Activated CD8-positive, alpha-beta T cell treated with anti-CD3 and anti-CD28 coated beads, Interleukin-2, amount 10 ng/mL, durations not matched to agents 7 days and 5 days (primary cell): ENCODE measurements around the gene ARHGAP26. TPM values are rescaled to one million over a fixed set of nuclear protein-coding genes. Genes with fewer than 3 reads are reported as not detected.

Experiments used
- ATAC-seq: fragments of 150-1000 bp; cut with Tn5 transposase; one replicate; pipeline ENCODE4 v1.10.0; 2021; ENCODE audit warnings: moderate library complexity
- CTCF ChIA-PET: fragments of 350-600 bp; sonication (Branson Sonifier 250); formaldehyde crosslinking; loops from one replicate; lab custom pipeline; 2021; ENCODE audit warnings: antibody characterized with exemption; lab: Charles Lee
- POLR2A ChIA-PET: fragments of 350-600 bp; sonication (Branson Sonifier 250); formaldehyde crosslinking; loops from one replicate; lab custom pipeline; 2021; ENCODE audit warnings: antibody characterized with exemption; lab: Charles Lee
- DNase-seq: peaks from one replicate; pipeline ENCODE4 v3.0.0-alpha.2; 2020
- H3K27ac Mint-ChIP-seq: one replicate; pipeline ENCODE4 v1.8.0; 2021; ENCODE audit warnings: mild to moderate bottlenecking, mixed read lengths
- H3K27me3 Mint-ChIP-seq: one replicate; pipeline ENCODE4 v1.8.0; 2021; ENCODE audit warnings: low read depth, mixed read lengths
- H3K36me3 Mint-ChIP-seq: one replicate; pipeline ENCODE4 v1.8.0; 2021; ENCODE audit warnings: low read depth, mixed read lengths
- H3K4me1 Mint-ChIP-seq: one replicate; pipeline ENCODE4 v1.8.0; 2021; ENCODE audit warnings: low read depth, mixed read lengths
- H3K4me3 Mint-ChIP-seq: one replicate; pipeline ENCODE4 v1.8.0; 2021; ENCODE audit warnings: mild to moderate bottlenecking, mixed read lengths
- H3K9me3 Mint-ChIP-seq: one replicate; pipeline ENCODE4 v1.8.0; 2022; ENCODE audit warnings: mixed read lengths; ENCODE audit not compliant: insufficient read depth
- total RNA-seq, 2 experiments: library from RNA; stranded (reverse); gene quantifications; one replicate each; pipeline ENCODE4 v1.2.3, GENCODE V29; 2021

ARHGAP26 gene
- total RNA-seq, 2 experiments from 2014 or later = 25.4 to 30.3 TPM

GRCh38 chr5:143025376-143025775 is 255.2 kb downstream of the ARHGAP26 start:
- POLR2A ChIA-PET = interaction anchor here (0.6 kb wide), 1 partner anchor 108 kb away, joined by 3 read pairs; no protein-coding TSS in a partner anchor
- H3K27ac Mint-ChIP-seq = no peak overlapping the region

GRCh38 chr5:143025971-143026370 is 255.8 kb downstream of the ARHGAP26 start:
- DNase-seq (no peak), ATAC-seq (no peak)
- Mint-ChIP-seq H3K36me3 (peaks cover 16% of the 10 kb centered on the region), H3K9me3 (no peaks in the 10 kb centered on the region), H3K27ac (no peak overlapping the region), H3K27me3 (no peaks in the 10 kb centered on the region), H3K4me3 (no peak overlapping the region), H3K4me1 (peaks cover 50% of the 10 kb centered on the region)
- POLR2A ChIA-PET = interaction anchor here (0.6 kb wide), 1 partner anchor 107 kb away, joined by 3 read pairs; no protein-coding TSS in a partner anchor
- CTCF ChIA-PET = interaction anchor here (1.3 to 3.4 kb wide), 3 partner anchors 12 to 278 kb away, joined by 3 to 25 read pairs (median 4); no protein-coding TSS in a partner anchor

More at GRCh38 chr5:143025376-143025775, 255.2 kb downstream of the ARHGAP26 start:
- Mint-ChIP-seq H3K9me3 (no peaks in the 10 kb centered on the region), H3K36me3 (peaks cover 14% of the 10 kb centered on the region), H3K27me3 (no peaks in the 10 kb centered on the region), H3K4me1 (peaks cover 45% of the 10 kb centered on the region), H3K4me3 (no peak overlapping the region)
- DNase-seq (no peak), ATAC-seq (no peak)
- CTCF ChIA-PET = interaction anchor here (1.3 to 3.4 kb wide), 3 partner anchors 12 to 277 kb away, joined by 3 to 25 read pairs (median 4); no protein-coding TSS in a partner anchor

- no peak overlapping the region for H3K27ac Mint-ChIP-seq
- no peaks in the 10 kb centered on the region for H3K9me3 Mint-ChIP-seq
- DNase-seq (no peak), ATAC-seq (no peak)
- POLR2A ChIA-PET = no interaction called here
- peaks cover 17% of the 10 kb centered on the region for H3K36me3 Mint-ChIP-seq
- H3K4me1 Mint-ChIP-seq = peaks cover 53% of the 10 kb centered on the region
- no peaks in the 10 kb centered on the region for H3K27me3 Mint-ChIP-seq
- no peak overlapping the region for H3K4me3 Mint-ChIP-seq
- CTCF ChIA-PET = interaction anchor here (1.7 to 3.4 kb wide), 2 partner anchors 24 to 278 kb away, joined by 4 to 25 read pairs; no protein-coding TSS in a partner anchor
Measured at GRCh38 chr5:143026380-143026779, 256.2 kb downstream of the ARHGAP26 start.

GRCh38 chr5:143029293-143029692 is 259.1 kb downstream of the ARHGAP26 start:
- POLR2A ChIA-PET = interaction anchor here (0.6 kb wide), 1 partner anchor 374 kb away, joined by 3 read pairs; the partner anchor contains the start of gene NR3C1
- ATAC-seq = peak; percentile 51
- Mint-ChIP-seq H3K4me1 (peaks cover 45% of the 10 kb centered on the region), H3K36me3 (peaks cover 24% of the 10 kb centered on the region), H3K27ac (peak overlapping the region; percentile 40), H3K27me3 (no peaks in the 10 kb centered on the region), H3K4me3 (no peak overlapping the region), H3K9me3 (no peaks in the 10 kb centered on the region)
- CTCF ChIA-PET = interaction anchor here (1.5 kb wide), 1 partner anchor 27 kb away, joined by 9 read pairs; no protein-coding TSS in a partner anchor
- peak; percentile 46 for DNase-seq

- peaks cover 26% of the 10 kb centered on the region for H3K36me3 Mint-ChIP-seq
- ATAC-seq = peak; percentile 54
- H3K4me1 Mint-ChIP-seq = peaks cover 40% of the 10 kb centered on the region
- ChIA-PET CTCF (interaction anchor here (0.6 to 1.5 kb wide), 7 partner anchors 9 to 466 kb away, joined by 3 to 9 read pairs (median 3); partner anchors contain the start of gene NR3C1), POLR2A (no interaction called here)
- no peak overlapping the region for H3K4me3 Mint-ChIP-seq
- no peaks in the 10 kb centered on the region for H3K27me3 Mint-ChIP-seq
- H3K27ac Mint-ChIP-seq = peak overlapping the region; percentile 10
- no peaks in the 10 kb centered on the region for H3K9me3 Mint-ChIP-seq
- DNase-seq = no peak
Measured at GRCh38 chr5:143030349-143030748, 260.2 kb downstream of the ARHGAP26 start.

GRCh38 chr5:143031781-143032580 is 261.8 kb downstream of the ARHGAP26 start:
- Mint-ChIP-seq H3K4me3 (no peak overlapping the region), H3K4me1 (peaks cover 42% of the 10 kb centered on the region), H3K27me3 (no peaks in the 10 kb centered on the region), H3K27ac (no peak overlapping the region), H3K36me3 (peaks cover 29% of the 10 kb centered on the region), H3K9me3 (no peaks in the 10 kb centered on the region)
- ATAC-seq (no peak), DNase-seq (no peak)
- ChIA-PET CTCF (no interaction called here), POLR2A (no interaction called here)

GRCh38 chr5:143032581-143032836 is 262.3 kb downstream of the ARHGAP26 start:
- DNase-seq (no peak), ATAC-seq (no peak)
- ChIA-PET POLR2A (no interaction called here), CTCF (no interaction called here)
- Mint-ChIP-seq H3K27me3 (no peaks in the 10 kb centered on the region), H3K4me1 (peaks cover 45% of the 10 kb centered on the region), H3K9me3 (no peaks in the 10 kb centered on the region), H3K4me3 (no peak overlapping the region), H3K36me3 (peaks cover 29% of the 10 kb centered on the region), H3K27ac (no peak overlapping the region)

GRCh38 chr5:143033535-143034250 is 263.5 kb downstream of the ARHGAP26 start:
- ChIA-PET CTCF (no interaction called here), POLR2A (no interaction called here)
- DNase-seq (no peak), ATAC-seq (no peak)
- Mint-ChIP-seq H3K36me3 (peaks cover 29% of the 10 kb centered on the region), H3K27ac (no peak overlapping the region), H3K4me1 (peaks cover 49% of the 10 kb centered on the region), H3K27me3 (no peaks in the 10 kb centered on the region), H3K4me3 (no peak overlapping the region), H3K9me3 (no peaks in the 10 kb centered on the region)

- H3K4me3 Mint-ChIP-seq = no peak overlapping the region
- ATAC-seq (no peak), DNase-seq (no peak)
- no peaks in the 10 kb centered on the region for H3K27me3 Mint-ChIP-seq
- peaks cover 33% of the 10 kb centered on the region for H3K36me3 Mint-ChIP-seq
- H3K4me1 Mint-ChIP-seq = peaks cover 32% of the 10 kb centered on the region
- no peaks in the 10 kb centered on the region for H3K9me3 Mint-ChIP-seq
- H3K27ac Mint-ChIP-seq = no peak overlapping the region
- ChIA-PET POLR2A (interaction anchor here (0.6 kb wide), 1 partner anchor 17 kb away, joined by 3 read pairs; no protein-coding TSS in a partner anchor), CTCF (interaction anchor here (1.0 kb wide), 1 partner anchor 12 kb away, joined by 4 read pairs; no protein-coding TSS in a partner anchor)
Measured at GRCh38 chr5:143036146-143036927, 266.2 kb downstream of the ARHGAP26 start.

- H3K36me3 Mint-ChIP-seq = peaks cover 37% of the 10 kb centered on the region
- H3K9me3 Mint-ChIP-seq = no peaks in the 10 kb centered on the region
- H3K4me1 Mint-ChIP-seq = peaks cover 27% of the 10 kb centered on the region
- ATAC-seq (no peak), DNase-seq (no peak)
- POLR2A ChIA-PET = interaction anchor here (0.6 kb wide), 1 partner anchor 16 kb away, joined by 3 read pairs; no protein-coding TSS in a partner anchor
- no peak overlapping the region for H3K4me3 Mint-ChIP-seq
- CTCF ChIA-PET = interaction anchor here (0.7 to 1.6 kb wide), 3 partner anchors 13 to 185 kb away, joined by 3 to 4 read pairs (median 4); no protein-coding TSS in a partner anchor
- H3K27me3 Mint-ChIP-seq = no peaks in the 10 kb centered on the region
- no peak overlapping the region for H3K27ac Mint-ChIP-seq
Measured at GRCh38 chr5:143037071-143037470, 266.9 kb downstream of the ARHGAP26 start.

GRCh38 chr5:143037708-143038107 is 267.5 kb downstream of the ARHGAP26 start:
- Mint-ChIP-seq H3K9me3 (no peaks in the 10 kb centered on the region), H3K36me3 (peaks cover 38% of the 10 kb centered on the region), H3K4me1 (peaks cover 25% of the 10 kb centered on the region), H3K4me3 (no peak overlapping the region), H3K27ac (no peak overlapping the region), H3K27me3 (no peaks in the 10 kb centered on the region)
- ATAC-seq = no peak
- no peak for DNase-seq
- ChIA-PET POLR2A (no interaction called here), CTCF (interaction anchor here (0.7 to 1.6 kb wide), 2 partner anchors 35 to 184 kb away, joined by 3 to 4 read pairs; no protein-coding TSS in a partner anchor)
